ENCODE results near the gene CHST6. TPM values are rescaled to one million over a fixed set of nuclear protein-coding genes. Genes with fewer than 3 reads are reported as not detected.
"Not testable (repeated sequence)": the region's sequence is repeated elsewhere in the genome, so short reads cannot be mapped to it uniquely, and the experiment has no call there.

Gene CHST6
- polyA plus RNA-seq, 1 donor (not counting 4 experiments of a cell fraction or from before 2014, with no cell fraction given): 0.14 TPM

DNA sequence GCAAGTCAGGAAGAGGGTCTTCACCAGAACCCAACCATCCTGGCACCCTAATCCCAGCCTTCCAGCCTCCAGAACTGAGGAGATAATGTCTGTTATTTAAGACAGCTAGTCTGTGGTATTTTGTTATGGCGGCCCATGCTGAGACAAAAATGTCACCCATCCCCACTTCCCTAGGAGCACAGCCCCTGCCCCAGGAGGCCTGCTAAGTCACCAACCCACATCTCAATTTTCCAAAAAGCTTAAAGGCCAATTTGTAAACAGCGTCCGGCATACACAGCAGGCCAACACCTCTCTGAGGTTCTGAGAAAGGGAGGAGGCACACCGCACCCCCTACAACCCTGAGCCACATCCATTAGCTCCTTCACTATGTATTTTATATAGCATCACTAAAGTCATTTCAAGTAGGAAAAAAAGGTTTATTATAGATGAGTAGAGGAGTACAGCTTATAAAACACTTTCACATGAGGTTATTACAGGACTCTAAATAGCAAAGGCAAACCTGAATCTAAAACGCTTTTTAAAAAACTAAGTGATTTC is 37.7 kb downstream of the CHST6 start:
- no peak overlapping the region for H3K4me2 ChIP-seq (ENCODE audit: control insufficient read depth, extremely low read depth, insufficient read depth, low read depth, low read length)
- H4K20me1 ChIP-seq (ENCODE audit: control insufficient read depth, extremely low read depth, insufficient read depth, low read length): peaks cover 18% of the 10 kb centered on the region
- no peaks in the 10 kb centered on the region for H3K9me1 ChIP-seq (ENCODE audit: control insufficient read depth, extremely low read depth, insufficient read depth, low read length)
- no peaks in the 10 kb centered on the region for H3K9me3 ChIP-seq (ENCODE audit: control insufficient read depth, low read depth, low read length)
- peaks cover 4 to 16% of the 10 kb centered on the region in 2 experiments for H3K36me3 ChIP-seq (ENCODE audit: control insufficient read depth in 2 of 2, extremely low read depth in 1 of 2, insufficient read depth in 2 of 2, low read length in 2 of 2)
- dilution Hi-C loops (cut with MboI; ENCODE audit: extremely low pct_ligation_motif_present, low sequenced_read_pairs): no loop called here
- TF ChIP-seq EZH2 (IDR thresholded peaks at IDR 0.05; ENCODE audit: low read length): no peak
- no peak for DNase-seq (ENCODE audit: low read depth, low spot score)
- no peak for FAIRE-seq
- H3K79me2 ChIP-seq (ENCODE audit: control insufficient read depth, insufficient read depth, low read length): peaks cover 99% of the 10 kb centered on the region
- no peak overlapping the region for H3K4me3 ChIP-seq (ENCODE audit: control insufficient read depth in 2 of 3, extremely low read depth in 1 of 3, insufficient read depth in 2 of 3, low read depth in 1 of 3, low read length in 3 of 3)
- no peak overlapping the region for H3K27ac ChIP-seq (ENCODE audit: control insufficient read depth, insufficient read depth, low read length)
- H3K27me3 ChIP-seq (ENCODE audit: control insufficient read depth, extremely low read depth, insufficient read depth, low read length): no peaks in the 10 kb centered on the region
- no peak overlapping the region for H2AFZ ChIP-seq (ENCODE audit: control insufficient read depth, low read length)
- H3K9ac ChIP-seq (ENCODE audit: control insufficient read depth, extremely low read depth, insufficient read depth, low read length): no peak overlapping the region
- H3K4me1 ChIP-seq (ENCODE audit: control insufficient read depth, extremely low read depth, insufficient read depth, low read length): peaks cover 9% of the 10 kb centered on the region

DNA sequence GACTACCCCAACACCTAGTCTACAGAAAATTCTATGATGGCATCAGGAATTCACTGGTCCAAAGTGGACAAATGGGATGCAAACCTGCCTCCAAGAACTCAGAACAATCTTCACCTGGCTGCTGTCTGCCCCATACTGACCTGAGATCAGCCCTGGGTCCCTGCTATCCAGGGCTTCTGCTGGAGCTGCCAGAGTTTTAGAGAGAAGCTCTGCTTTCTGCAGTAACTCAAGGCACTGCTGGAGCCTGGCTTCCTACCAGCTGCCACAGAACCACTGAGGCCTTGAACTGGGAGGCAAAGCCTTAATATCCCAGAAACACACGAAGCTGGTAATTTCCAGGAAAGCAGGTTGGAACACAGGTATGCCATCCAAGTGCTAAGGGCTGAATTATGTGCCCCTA is 38.3 kb downstream of the CHST6 start:
- Histone ChIP-seq H3K36me3 (ENCODE audit: control insufficient read depth in 2 of 2, extremely low read depth in 1 of 2, insufficient read depth in 2 of 2, low read length in 2 of 2) (peaks cover 4 to 16% of the 10 kb centered on the region in 2 experiments), H3K9me3 (ENCODE audit: control insufficient read depth, low read depth, low read length) (no peaks in the 10 kb centered on the region), H3K27me3 (ENCODE audit: control insufficient read depth, extremely low read depth, insufficient read depth, low read length) (no peaks in the 10 kb centered on the region), H3K4me1 (ENCODE audit: control insufficient read depth, extremely low read depth, insufficient read depth, low read length) (peaks cover 3% of the 10 kb centered on the region), H3K9ac (ENCODE audit: control insufficient read depth, extremely low read depth, insufficient read depth, low read length) (no peak overlapping the region), H3K4me3 (ENCODE audit: control insufficient read depth in 2 of 3, extremely low read depth in 1 of 3, insufficient read depth in 2 of 3, low read depth in 1 of 3, low read length in 3 of 3) (no peak overlapping the region), H3K27ac (ENCODE audit: control insufficient read depth, insufficient read depth, low read length) (no peak overlapping the region), H3K9me1 (ENCODE audit: control insufficient read depth, extremely low read depth, insufficient read depth, low read length) (no peaks in the 10 kb centered on the region), H3K79me2 (ENCODE audit: control insufficient read depth, insufficient read depth, low read length) (peaks cover 98% of the 10 kb centered on the region), H3K4me2 (ENCODE audit: control insufficient read depth, extremely low read depth, insufficient read depth, low read depth, low read length) (no peak overlapping the region), H4K20me1 (ENCODE audit: control insufficient read depth, extremely low read depth, insufficient read depth, low read length) (peaks cover 18% of the 10 kb centered on the region), H2AFZ (ENCODE audit: control insufficient read depth, low read length) (no peak overlapping the region)
- TF ChIP-seq, protein P1, sequence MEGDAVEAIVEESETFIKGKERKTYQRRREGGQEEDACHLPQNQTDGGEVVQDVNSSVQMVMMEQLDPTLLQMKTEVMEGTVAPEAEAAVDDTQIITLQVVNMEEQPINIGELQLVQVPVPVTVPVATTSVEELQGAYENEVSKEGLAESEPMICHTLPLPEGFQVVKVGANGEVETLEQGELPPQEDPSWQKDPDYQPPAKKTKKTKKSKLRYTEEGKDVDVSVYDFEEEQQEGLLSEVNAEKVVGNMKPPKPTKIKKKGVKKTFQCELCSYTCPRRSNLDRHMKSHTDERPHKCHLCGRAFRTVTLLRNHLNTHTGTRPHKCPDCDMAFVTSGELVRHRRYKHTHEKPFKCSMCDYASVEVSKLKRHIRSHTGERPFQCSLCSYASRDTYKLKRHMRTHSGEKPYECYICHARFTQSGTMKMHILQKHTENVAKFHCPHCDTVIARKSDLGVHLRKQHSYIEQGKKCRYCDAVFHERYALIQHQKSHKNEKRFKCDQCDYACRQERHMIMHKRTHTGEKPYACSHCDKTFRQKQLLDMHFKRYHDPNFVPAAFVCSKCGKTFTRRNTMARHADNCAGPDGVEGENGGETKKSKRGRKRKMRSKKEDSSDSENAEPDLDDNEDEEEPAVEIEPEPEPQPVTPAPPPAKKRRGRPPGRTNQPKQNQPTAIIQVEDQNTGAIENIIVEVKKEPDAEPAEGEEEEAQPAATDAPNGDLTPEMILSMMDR (optimal IDR thresholded peaks at IDR 0.05 in 1 of 3, IDR thresholded peaks at IDR 0.05 in 1 of 3, conservative IDR thresholded peaks at IDR 0.05 in 1 of 3; ENCODE audit: extremely low read depth in 1 of 3, insufficient read depth in 2 of 3, low read length in 3 of 3): no peak
- no peak for TF ChIP-seq EZH2 (IDR thresholded peaks at IDR 0.05; ENCODE audit: low read length)
- dilution Hi-C loops (cut with MboI; ENCODE audit: extremely low pct_ligation_motif_present, low sequenced_read_pairs): no loop called here
- FAIRE-seq (no peak), DNase-seq (ENCODE audit: low read depth, low spot score) (no peak)

DNA sequence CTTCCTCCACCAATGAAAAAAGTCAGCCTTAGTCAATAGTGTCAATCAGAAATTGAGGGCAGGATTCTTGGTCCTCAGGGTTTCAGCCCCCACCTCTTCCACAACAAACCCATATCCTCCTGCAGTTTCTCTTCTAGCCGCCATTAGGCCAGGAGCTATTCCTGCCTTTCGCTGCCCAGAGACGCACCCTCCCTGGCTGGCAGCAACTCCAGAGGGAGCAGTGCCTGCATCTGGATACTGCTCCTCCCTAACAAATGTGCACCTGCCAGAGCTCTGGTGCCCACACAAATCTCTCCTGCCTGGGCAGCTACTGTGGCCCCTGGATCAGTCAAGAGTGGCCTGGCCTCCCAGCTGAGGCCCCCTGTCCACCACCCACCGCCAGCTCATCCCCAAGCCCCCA is 38.8 kb downstream of the CHST6 start:
- H3K4me3 ChIP-seq (ENCODE audit: control insufficient read depth in 2 of 3, extremely low read depth in 1 of 3, insufficient read depth in 2 of 3, low read depth in 1 of 3, low read length in 3 of 3); FAIRE-seq; H3K4me1 ChIP-seq (ENCODE audit: control insufficient read depth, extremely low read depth, insufficient read depth, low read length); H2AFZ ChIP-seq (ENCODE audit: control insufficient read depth, low read length); H3K4me2 ChIP-seq (ENCODE audit: control insufficient read depth, extremely low read depth, insufficient read depth, low read depth, low read length); H3K9ac ChIP-seq (ENCODE audit: control insufficient read depth, extremely low read depth, insufficient read depth, low read length); H3K9me1 ChIP-seq (ENCODE audit: control insufficient read depth, extremely low read depth, insufficient read depth, low read length); H3K9me3 ChIP-seq (ENCODE audit: control insufficient read depth, low read depth, low read length); H3K27me3 ChIP-seq (ENCODE audit: control insufficient read depth, extremely low read depth, insufficient read depth, low read length); dilution Hi-C loops (cut with MboI; ENCODE audit: extremely low pct_ligation_motif_present, low sequenced_read_pairs); H3K27ac ChIP-seq (ENCODE audit: control insufficient read depth, insufficient read depth, low read length); DNase-seq (ENCODE audit: low read depth, low spot score): not testable (repeated sequence)
- H3K79me2 ChIP-seq (ENCODE audit: control insufficient read depth, insufficient read depth, low read length): peaks cover 95% of the 10 kb centered on the region
- H3K36me3 ChIP-seq (ENCODE audit: control insufficient read depth in 2 of 2, extremely low read depth in 1 of 2, insufficient read depth in 2 of 2, low read length in 2 of 2): peaks cover 6 to 16% of the 10 kb centered on the region in 2 experiments
- peaks cover 18% of the 10 kb centered on the region for H4K20me1 ChIP-seq (ENCODE audit: control insufficient read depth, extremely low read depth, insufficient read depth, low read length)

Data from keratinocyte (primary cell).